Measurements from ENCODE around the gene ADAM12.
A peak's percentile ranks its signal among the peaks of the same experiment; 100 is the strongest.

Gene ADAM12

DNA sequence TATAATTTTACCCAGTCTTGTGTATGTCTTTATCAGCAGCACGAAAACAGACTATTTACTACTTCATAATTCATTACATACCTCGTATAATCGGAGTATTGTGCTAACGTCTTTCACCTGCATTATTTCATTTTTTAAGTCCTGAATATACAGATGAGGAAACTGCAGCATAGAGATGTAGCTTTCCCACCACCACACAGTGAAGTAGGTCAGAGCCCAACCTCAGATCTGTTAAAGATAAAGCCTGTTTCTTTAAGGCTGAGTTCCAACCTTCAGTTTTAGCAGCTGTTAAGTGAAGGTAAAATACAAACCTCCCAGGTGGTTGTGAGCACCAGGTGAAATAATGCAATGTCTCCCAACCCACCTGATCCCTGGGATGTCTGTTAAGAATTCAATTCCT is 2.0 kb upstream of the ADAM12 start:
- no peaks in the 10 kb centered on the region for H3K9me3 ChIP-seq (replicated peaks; ENCODE audit: insufficient read depth, low read length)
- no peak for TF ChIP-seq EZH2 (optimal IDR thresholded peaks at IDR 0.05; ENCODE audit: low read depth, low read length)
- no peak for TF ChIP-seq EZH2phosphoT487 (IDR thresholded peaks at IDR 0.05; ENCODE audit: low read length)
- no peak for TF ChIP-seq CTCF (IDR thresholded peaks at IDR 0.05; ENCODE audit: low read length)
- H3K4me2 ChIP-seq (ENCODE audit: low read depth, low read length): no peak overlapping the region
- H3K79me2 ChIP-seq (ENCODE audit: low read length): no peaks in the 10 kb centered on the region
- H3K9me2 ChIP-seq (replicated peaks; ENCODE audit: insufficient read depth, low read length): no peaks in the 10 kb centered on the region
- no peaks in the 10 kb centered on the region for H4K20me1 ChIP-seq (ENCODE audit: insufficient read depth, low read length)
- H3K27me3 ChIP-seq (replicated peaks; ENCODE audit: insufficient read depth, low read length): no peaks in the 10 kb centered on the region; the same call in 1 of the 2 replicates
- no peak for DNase-seq
- no peaks in the 10 kb centered on the region for H3K36me3 ChIP-seq (replicated peaks; ENCODE audit: insufficient read depth, low read length)
- H3K27ac ChIP-seq (ENCODE audit: low read length): no peak overlapping the region
- no peak overlapping the region for H3K9ac ChIP-seq (ENCODE audit: low read length)
- H3K4me1 ChIP-seq (ENCODE audit: low read length): no peaks in the 10 kb centered on the region
- H3K4me3 ChIP-seq (ENCODE audit: low read length): no peak overlapping the region
- H2AFZ ChIP-seq (ENCODE audit: low read length): no peak overlapping the region
- H3F3A ChIP-seq (ENCODE audit: insufficient read depth, low read length): no peaks in the 10 kb centered on the region

GRCh38 chr10:126387041-126387921 is 996 bp downstream of the ADAM12 start:
- Histone ChIP-seq H3F3A (ENCODE audit: insufficient read depth, low read length) (no peaks in the 10 kb centered on the region), H3K9me2 (replicated peaks; ENCODE audit: insufficient read depth, low read length) (no peaks in the 10 kb centered on the region), H3K79me2 (ENCODE audit: low read length) (no peaks in the 10 kb centered on the region), H3K27ac (ENCODE audit: low read length) (no peak overlapping the region), H3K36me3 (replicated peaks; ENCODE audit: insufficient read depth, low read length) (no peaks in the 10 kb centered on the region), H3K4me1 (ENCODE audit: low read length) (no peaks in the 10 kb centered on the region), H3K4me2 (ENCODE audit: low read depth, low read length) (no peak overlapping the region), H3K9me3 (replicated peaks; ENCODE audit: insufficient read depth, low read length) (no peaks in the 10 kb centered on the region), H3K27me3 (replicated peaks; ENCODE audit: insufficient read depth, low read length) (no peaks in the 10 kb centered on the region; the same call in 1 of the 2 replicates), H4K20me1 (ENCODE audit: insufficient read depth, low read length) (no peaks in the 10 kb centered on the region), H3K4me3 (ENCODE audit: low read length) (no peak overlapping the region), H3K9ac (ENCODE audit: low read length) (no peak overlapping the region), H2AFZ (ENCODE audit: low read length) (no peak overlapping the region)
- TF ChIP-seq CTCF (IDR thresholded peaks at IDR 0.05; ENCODE audit: low read length) (peak; percentile 24), EZH2phosphoT487 (IDR thresholded peaks at IDR 0.05; ENCODE audit: low read length) (no peak), EZH2 (optimal IDR thresholded peaks at IDR 0.05; ENCODE audit: low read depth, low read length) (no peak)
- no peak for DNase-seq

DNA sequence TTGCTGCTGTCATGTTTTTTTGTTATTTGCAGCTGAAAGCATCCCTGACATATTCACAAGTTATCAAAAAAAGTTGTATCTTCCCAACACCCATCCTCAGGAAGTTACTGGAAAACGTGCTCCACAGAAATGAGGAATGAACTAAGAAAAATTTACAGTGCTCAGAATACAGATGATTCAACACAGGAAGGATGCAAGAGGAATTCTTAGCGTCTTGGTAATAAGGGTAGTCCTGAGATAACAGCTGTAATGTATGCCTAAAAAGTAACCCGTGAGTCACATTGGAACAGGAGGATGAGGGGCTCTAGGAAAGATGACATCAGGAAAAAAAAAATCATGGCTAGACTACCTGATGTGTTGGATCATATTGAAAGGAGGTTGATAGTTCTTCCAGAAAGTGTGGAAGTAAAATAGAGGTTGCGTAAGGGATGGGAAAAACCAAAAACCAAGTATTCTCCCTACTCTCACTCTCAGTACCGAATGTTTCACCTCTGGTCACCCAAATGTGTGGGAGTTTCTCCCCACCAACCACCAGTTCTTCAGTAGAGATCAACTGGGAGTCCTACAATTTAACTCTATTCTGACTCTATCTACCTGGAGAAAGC is 3.9 kb downstream of the ADAM12 start:
- no peak overlapping the region for H3K4me2 ChIP-seq (ENCODE audit: low read depth, low read length)
- no peak overlapping the region for H3K9ac ChIP-seq (ENCODE audit: low read length)
- no peaks in the 10 kb centered on the region for H3K4me1 ChIP-seq (ENCODE audit: low read length)
- H3K9me2 ChIP-seq (replicated peaks; ENCODE audit: insufficient read depth, low read length): no peaks in the 10 kb centered on the region
- TF ChIP-seq EZH2phosphoT487 (IDR thresholded peaks at IDR 0.05; ENCODE audit: low read length): no peak
- no peak overlapping the region for H3K4me3 ChIP-seq (ENCODE audit: low read length)
- no peak for DNase-seq
- no peak overlapping the region for H2AFZ ChIP-seq (ENCODE audit: low read length)
- H3K36me3 ChIP-seq (replicated peaks; ENCODE audit: insufficient read depth, low read length): no peaks in the 10 kb centered on the region
- H3F3A ChIP-seq (ENCODE audit: insufficient read depth, low read length): no peaks in the 10 kb centered on the region
- H3K9me3 ChIP-seq (replicated peaks; ENCODE audit: insufficient read depth, low read length): no peaks in the 10 kb centered on the region
- H3K79me2 ChIP-seq (ENCODE audit: low read length): no peaks in the 10 kb centered on the region
- H3K27ac ChIP-seq (ENCODE audit: low read length): no peak overlapping the region
- H3K27me3 ChIP-seq (replicated peaks; ENCODE audit: insufficient read depth, low read length): no peaks in the 10 kb centered on the region; the same call in 1 of the 2 replicates
- no peaks in the 10 kb centered on the region for H4K20me1 ChIP-seq (ENCODE audit: insufficient read depth, low read length)
